ENCODE results near the gene IFNA16.
"Not testable (repeated sequence)": the region's sequence is repeated elsewhere in the genome, so short reads cannot be mapped to it uniquely, and the experiment has no call there.

Gene IFNA16

GRCh38 chr9:21194867-21195776, 22.0 kb downstream of the IFNA16 start:
- DNase-seq, result peak; percentile 73

- DNase-seq, result not testable (repeated sequence)
Measured at GRCh38 chr9:21187487-21187886, 29.6 kb downstream of the IFNA16 start, which contains the start of gene IFNA4. Gene IFNA4, minus strand, starts transcription at chr9:21187587. Its CDS starts 56 bp downstream, at chr9:21187531.

- peak; percentile 76 for DNase-seq
Measured at GRCh38 chr9:21182810-21183736, 34.0 kb downstream of the IFNA16 start.

- DNase-seq, result no peak
Measured at GRCh38 chr9:21174671-21175070, 42.4 kb downstream of the IFNA16 start.

- DNase-seq, result no peak
Measured at GRCh38 chr9:21172156-21172555, 45.0 kb downstream of the IFNA16 start.

- DNase-seq, result no peak
Measured at GRCh38 chr9:21171351-21171750, 45.8 kb downstream of the IFNA16 start.

- DNase-seq, result not testable (repeated sequence)
Measured at GRCh38 chr9:21166560-21166959, 50.6 kb downstream of the IFNA16 start, which contains the start of gene IFNA21. Gene IFNA21, minus strand, starts transcription at chr9:21166660. Its CDS starts 48 bp downstream, at chr9:21166612.

Measured in hematopoietic multipotent progenitor cell treated with erythropoietin and hydrocortisone succinate and interleukin-3 and kit ligand, for 4 days (in vitro differentiated cells).